ENCODE results near the gene MAPK9.

DNA sequence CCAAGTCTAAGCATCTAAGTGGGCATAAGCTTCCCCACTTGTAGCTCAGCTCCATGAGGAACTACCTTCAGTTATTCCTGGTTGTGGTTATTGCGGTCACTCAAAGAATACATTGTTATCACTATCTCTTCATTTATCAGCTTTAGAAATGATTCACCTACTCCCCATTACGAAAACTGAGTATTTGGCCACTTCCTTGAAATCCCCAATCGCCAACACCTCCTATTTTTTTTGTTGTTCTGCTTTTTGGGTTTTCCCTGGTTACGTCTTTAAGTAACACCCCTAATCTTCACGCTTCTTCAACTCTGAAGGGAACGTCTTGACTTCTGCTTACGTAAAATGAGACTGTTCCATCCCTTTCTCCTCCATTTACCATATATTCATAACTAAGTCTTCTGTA, 20.7 kb downstream of the MAPK9 start:
- TF ChIP-seq, protein P1, sequence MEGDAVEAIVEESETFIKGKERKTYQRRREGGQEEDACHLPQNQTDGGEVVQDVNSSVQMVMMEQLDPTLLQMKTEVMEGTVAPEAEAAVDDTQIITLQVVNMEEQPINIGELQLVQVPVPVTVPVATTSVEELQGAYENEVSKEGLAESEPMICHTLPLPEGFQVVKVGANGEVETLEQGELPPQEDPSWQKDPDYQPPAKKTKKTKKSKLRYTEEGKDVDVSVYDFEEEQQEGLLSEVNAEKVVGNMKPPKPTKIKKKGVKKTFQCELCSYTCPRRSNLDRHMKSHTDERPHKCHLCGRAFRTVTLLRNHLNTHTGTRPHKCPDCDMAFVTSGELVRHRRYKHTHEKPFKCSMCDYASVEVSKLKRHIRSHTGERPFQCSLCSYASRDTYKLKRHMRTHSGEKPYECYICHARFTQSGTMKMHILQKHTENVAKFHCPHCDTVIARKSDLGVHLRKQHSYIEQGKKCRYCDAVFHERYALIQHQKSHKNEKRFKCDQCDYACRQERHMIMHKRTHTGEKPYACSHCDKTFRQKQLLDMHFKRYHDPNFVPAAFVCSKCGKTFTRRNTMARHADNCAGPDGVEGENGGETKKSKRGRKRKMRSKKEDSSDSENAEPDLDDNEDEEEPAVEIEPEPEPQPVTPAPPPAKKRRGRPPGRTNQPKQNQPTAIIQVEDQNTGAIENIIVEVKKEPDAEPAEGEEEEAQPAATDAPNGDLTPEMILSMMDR (IDR thresholded peaks at IDR 0.05), result no peak
- TF ChIP-seq POLR2AphosphoS5 (IDR thresholded peaks at IDR 0.05; ENCODE audit: low read depth, low read length), result no peak
- TF ChIP-seq TCF7L2 (IDR thresholded peaks at IDR 0.05; ENCODE audit: low read depth, low read length), result no peak
- TF ChIP-seq, protein P2, sequence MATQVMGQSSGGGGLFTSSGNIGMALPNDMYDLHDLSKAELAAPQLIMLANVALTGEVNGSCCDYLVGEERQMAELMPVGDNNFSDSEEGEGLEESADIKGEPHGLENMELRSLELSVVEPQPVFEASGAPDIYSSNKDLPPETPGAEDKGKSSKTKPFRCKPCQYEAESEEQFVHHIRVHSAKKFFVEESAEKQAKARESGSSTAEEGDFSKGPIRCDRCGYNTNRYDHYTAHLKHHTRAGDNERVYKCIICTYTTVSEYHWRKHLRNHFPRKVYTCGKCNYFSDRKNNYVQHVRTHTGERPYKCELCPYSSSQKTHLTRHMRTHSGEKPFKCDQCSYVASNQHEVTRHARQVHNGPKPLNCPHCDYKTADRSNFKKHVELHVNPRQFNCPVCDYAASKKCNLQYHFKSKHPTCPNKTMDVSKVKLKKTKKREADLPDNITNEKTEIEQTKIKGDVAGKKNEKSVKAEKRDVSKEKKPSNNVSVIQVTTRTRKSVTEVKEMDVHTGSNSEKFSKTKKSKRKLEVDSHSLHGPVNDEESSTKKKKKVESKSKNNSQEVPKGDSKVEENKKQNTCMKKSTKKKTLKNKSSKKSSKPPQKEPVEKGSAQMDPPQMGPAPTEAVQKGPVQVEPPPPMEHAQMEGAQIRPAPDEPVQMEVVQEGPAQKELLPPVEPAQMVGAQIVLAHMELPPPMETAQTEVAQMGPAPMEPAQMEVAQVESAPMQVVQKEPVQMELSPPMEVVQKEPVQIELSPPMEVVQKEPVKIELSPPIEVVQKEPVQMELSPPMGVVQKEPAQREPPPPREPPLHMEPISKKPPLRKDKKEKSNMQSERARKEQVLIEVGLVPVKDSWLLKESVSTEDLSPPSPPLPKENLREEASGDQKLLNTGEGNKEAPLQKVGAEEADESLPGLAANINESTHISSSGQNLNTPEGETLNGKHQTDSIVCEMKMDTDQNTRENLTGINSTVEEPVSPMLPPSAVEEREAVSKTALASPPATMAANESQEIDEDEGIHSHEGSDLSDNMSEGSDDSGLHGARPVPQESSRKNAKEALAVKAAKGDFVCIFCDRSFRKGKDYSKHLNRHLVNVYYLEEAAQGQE (IDR thresholded peaks at IDR 0.05; ENCODE audit: insufficient read depth in 1 of 2, low read depth in 2 of 2, low read length in 1 of 2), result no peak
- no peak for TF ChIP-seq SIN3A (IDR thresholded peaks at IDR 0.05; ENCODE audit: borderline replicate concordance, insufficient read depth, low read depth, low read length)

All from Panc1 (cell line).